ENCODE measurements around the gene RIF1. TPM values are rescaled to one million over a fixed set of nuclear protein-coding genes. Genes with fewer than 3 reads are reported as not detected.

Gene RIF1, protein sequence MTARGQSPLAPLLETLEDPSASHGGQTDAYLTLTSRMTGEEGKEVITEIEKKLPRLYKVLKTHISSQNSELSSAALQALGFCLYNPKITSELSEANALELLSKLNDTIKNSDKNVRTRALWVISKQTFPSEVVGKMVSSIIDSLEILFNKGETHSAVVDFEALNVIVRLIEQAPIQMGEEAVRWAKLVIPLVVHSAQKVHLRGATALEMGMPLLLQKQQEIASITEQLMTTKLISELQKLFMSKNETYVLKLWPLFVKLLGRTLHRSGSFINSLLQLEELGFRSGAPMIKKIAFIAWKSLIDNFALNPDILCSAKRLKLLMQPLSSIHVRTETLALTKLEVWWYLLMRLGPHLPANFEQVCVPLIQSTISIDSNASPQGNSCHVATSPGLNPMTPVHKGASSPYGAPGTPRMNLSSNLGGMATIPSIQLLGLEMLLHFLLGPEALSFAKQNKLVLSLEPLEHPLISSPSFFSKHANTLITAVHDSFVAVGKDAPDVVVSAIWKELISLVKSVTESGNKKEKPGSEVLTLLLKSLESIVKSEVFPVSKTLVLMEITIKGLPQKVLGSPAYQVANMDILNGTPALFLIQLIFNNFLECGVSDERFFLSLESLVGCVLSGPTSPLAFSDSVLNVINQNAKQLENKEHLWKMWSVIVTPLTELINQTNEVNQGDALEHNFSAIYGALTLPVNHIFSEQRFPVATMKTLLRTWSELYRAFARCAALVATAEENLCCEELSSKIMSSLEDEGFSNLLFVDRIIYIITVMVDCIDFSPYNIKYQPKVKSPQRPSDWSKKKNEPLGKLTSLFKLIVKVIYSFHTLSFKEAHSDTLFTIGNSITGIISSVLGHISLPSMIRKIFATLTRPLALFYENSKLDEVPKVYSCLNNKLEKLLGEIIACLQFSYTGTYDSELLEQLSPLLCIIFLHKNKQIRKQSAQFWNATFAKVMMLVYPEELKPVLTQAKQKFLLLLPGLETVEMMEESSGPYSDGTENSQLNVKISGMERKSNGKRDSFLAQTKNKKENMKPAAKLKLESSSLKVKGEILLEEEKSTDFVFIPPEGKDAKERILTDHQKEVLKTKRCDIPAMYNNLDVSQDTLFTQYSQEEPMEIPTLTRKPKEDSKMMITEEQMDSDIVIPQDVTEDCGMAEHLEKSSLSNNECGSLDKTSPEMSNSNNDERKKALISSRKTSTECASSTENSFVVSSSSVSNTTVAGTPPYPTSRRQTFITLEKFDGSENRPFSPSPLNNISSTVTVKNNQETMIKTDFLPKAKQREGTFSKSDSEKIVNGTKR (N-terminal part only)
- total RNA-seq = 31.6 and 37.6 TPM in 2 replicates

DNA sequence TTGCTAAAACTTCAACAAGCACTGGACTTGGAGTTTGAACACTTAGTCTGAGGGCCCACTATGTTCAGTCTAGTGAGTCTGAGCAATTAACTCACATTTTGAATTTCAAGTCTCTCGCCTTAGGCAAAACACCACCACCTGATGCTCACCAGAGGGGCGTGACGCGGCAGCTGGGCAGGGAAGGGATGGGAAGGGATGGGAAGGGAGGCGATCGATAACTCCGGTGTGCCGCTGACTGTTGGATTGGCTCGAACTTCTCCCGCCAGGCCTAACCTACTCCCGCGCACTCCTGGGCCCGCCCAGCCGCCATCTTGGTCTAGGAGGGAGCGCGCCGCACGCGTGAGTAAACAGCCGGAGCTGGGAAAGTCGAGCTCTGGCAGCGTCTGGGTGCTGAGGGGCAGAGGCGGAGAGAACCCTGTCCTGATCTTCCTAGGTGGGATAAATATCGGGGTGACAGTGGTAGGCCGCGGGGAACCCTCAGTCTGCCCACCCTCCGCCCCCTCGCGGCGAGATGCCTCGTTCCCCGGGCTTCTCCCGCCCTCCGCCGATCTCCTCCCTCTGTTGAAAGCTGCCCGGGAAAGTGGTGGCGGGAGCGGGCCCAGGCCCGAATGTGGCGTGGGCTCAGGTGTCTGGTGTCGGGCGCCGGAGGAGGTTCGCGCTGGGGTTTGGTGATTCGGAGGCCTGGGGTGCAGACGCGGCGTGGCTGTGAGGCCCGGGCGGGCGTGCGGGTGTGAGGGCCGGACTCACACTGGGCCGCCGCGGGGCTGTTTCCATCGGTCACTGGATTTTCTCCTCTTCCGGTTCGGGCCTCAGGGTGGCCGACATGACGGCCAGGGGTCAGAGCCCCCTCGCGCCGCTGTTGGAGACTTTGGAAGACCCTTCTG, at the start of gene RIF1:
Gene RIF1, plus strand, starts transcription at position 302 of the 884 bp plus-strand sequence. Its CDS starts 522 bp downstream, at position 824.

Other genes with a start within 250 kb of the RIF1 start
- gene RBM43, start 148.0 kb upstream of the RIF1 start, total RNA-seq = 2.8 and 3.1 TPM in 2 replicates
- gene NMI, start 120.2 kb upstream of the RIF1 start, total RNA-seq = 13.0 and 13.5 TPM in 2 replicates
- gene TNFAIP6, start 52.3 kb upstream of the RIF1 start, total RNA-seq = 0.18 and 1.8 TPM in 2 replicates